Measurements from ENCODE around the gene OLA1. TPM values are rescaled to one million over a fixed set of nuclear protein-coding genes. Genes with fewer than 3 reads are reported as not detected.

Gene OLA1
- total and polyA plus RNA-seq, 2 of the 4 experiments (the other 2 are of a cell fraction), result 54.7 to 71.2 TPM

GRCh38 chr2:174121175-174121574 is 127.2 kb downstream of the OLA1 start:
- Histone ChIP-seq H3K23ac (ENCODE audit: low read depth, low read length) (no peak overlapping the region), H3K4me1 (ENCODE audit: control insufficient read depth, insufficient read depth, low read length) (peaks cover 7% of the 10 kb centered on the region; the same call in 1 of the 2 replicates), H3K79me1 (ENCODE audit: low read depth in 1 of 2, low read length in 2 of 2) (peaks cover 9 to 10% of the 10 kb centered on the region in 2 experiments; a peak in 2 of 4 replicates), H3K4me3 (ENCODE audit: insufficient read depth, low read depth, low read length) (no peak overlapping the region), H3K9me1 (ENCODE audit: insufficient read depth, low read length) (0 out of 2 replicates have a peak, but pooled peaks cover 2% of the 10 kb centered on the region), H3K56ac (ENCODE audit: extremely low read depth, insufficient read depth, low read length) (no peak overlapping the region), H3K9me3 (ENCODE audit: control insufficient read depth, insufficient read depth, low read length) (no peaks in the 10 kb centered on the region), H3K14ac (replicated peaks; ENCODE audit: low read depth, low read length) (no peak overlapping the region), H4K8ac (ENCODE audit: low read depth in 2 of 2, low read length in 2 of 2) (no peak overlapping the region), H2BK120ac (ENCODE audit: low read depth, low read length) (no peak overlapping the region), H2AK5ac (ENCODE audit: low read depth, low read length) (no peak overlapping the region), H2BK5ac (ENCODE audit: low read depth, low read length, poor library complexity, severe bottlenecking) (no peak overlapping the region), H3K36me3 (ENCODE audit: control insufficient read depth, insufficient read depth, low read length) (no peaks in the 10 kb centered on the region), H2BK20ac (ENCODE audit: low read depth, low read length) (no peak overlapping the region), H4K20me1 (ENCODE audit: insufficient read depth, low read length) (no peaks in the 10 kb centered on the region; the same call in 1 of the 2 replicates), H3K27me3 (ENCODE audit: control insufficient read depth, insufficient read depth, low read length) (no peaks in the 10 kb centered on the region), H3K9ac (ENCODE audit: low read depth, low read length) (no peak overlapping the region), H4K91ac (ENCODE audit: insufficient read depth, low read depth, low read length) (no peak overlapping the region), H3K4me2 (ENCODE audit: low read depth, low read length) (no peak overlapping the region), H3K27ac (ENCODE audit: insufficient read depth, low read length) (no peak overlapping the region), H3K4ac (ENCODE audit: low read depth, low read length) (no peak overlapping the region), H2BK15ac (ENCODE audit: low read depth, low read length) (no peak overlapping the region), H2AFZ (replicated peaks; ENCODE audit: low read length, poor library complexity) (no peak overlapping the region), H4K5ac (ENCODE audit: low read depth, low read length) (no peak overlapping the region), H2AK9ac (replicated peaks; ENCODE audit: low read depth, low read length, poor library complexity) (no peak overlapping the region), H3K18ac (ENCODE audit: low read depth, low read length) (no peak overlapping the region)
- CTCF ChIA-PET, result interaction anchor here (1.4 kb wide), 1 partner anchor 25 kb away, joined by 4 read pairs; no protein-coding TSS in a partner anchor
- intact Hi-C loops (cut with micrococcal nuclease), result no loop called here
- POLR2A ChIA-PET (ENCODE audit: unreplicated experiment), result no interaction called here
- in situ Hi-C loops (cut with MboI; ENCODE audit: low sequenced_read_pairs), result no loop called here
- DNase-seq (no peak), ATAC-seq (ENCODE audit: low read depth) (no peak)
- TF ChIP-seq MAZ (IDR thresholded peaks at IDR 0.05; ENCODE audit: borderline replicate concordance, low read depth, low read length), result no peak
- TF ChIP-seq RAD21 (IDR thresholded peaks at IDR 0.05; ENCODE audit: low read length), result no peak
- no peak for TF ChIP-seq NFE2L2 (IDR thresholded peaks at IDR 0.05; ENCODE audit: low read depth, low read length)
- TF ChIP-seq, protein P1, sequence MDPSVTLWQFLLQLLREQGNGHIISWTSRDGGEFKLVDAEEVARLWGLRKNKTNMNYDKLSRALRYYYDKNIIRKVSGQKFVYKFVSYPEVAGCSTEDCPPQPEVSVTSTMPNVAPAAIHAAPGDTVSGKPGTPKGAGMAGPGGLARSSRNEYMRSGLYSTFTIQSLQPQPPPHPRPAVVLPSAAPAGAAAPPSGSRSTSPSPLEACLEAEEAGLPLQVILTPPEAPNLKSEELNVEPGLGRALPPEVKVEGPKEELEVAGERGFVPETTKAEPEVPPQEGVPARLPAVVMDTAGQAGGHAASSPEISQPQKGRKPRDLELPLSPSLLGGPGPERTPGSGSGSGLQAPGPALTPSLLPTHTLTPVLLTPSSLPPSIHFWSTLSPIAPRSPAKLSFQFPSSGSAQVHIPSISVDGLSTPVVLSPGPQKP (IDR thresholded peaks at IDR 0.05; ENCODE audit: borderline replicate concordance, low read depth, low read length), result no peak
- no peak for TF ChIP-seq BHLHE40 (IDR thresholded peaks at IDR 0.05; ENCODE audit: low read depth, low read length)
- no peak for TF ChIP-seq RCOR1 (IDR thresholded peaks at IDR 0.05; ENCODE audit: insufficient replicate concordance, low read length)
- no peak for TF ChIP-seq POLR2A (IDR thresholded peaks at IDR 0.05; ENCODE audit: low read depth, low read length)
- TF ChIP-seq, protein P2, sequence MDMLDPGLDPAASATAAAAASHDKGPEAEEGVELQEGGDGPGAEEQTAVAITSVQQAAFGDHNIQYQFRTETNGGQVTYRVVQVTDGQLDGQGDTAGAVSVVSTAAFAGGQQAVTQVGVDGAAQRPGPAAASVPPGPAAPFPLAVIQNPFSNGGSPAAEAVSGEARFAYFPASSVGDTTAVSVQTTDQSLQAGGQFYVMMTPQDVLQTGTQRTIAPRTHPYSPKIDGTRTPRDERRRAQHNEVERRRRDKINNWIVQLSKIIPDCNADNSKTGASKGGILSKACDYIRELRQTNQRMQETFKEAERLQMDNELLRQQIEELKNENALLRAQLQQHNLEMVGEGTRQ (IDR thresholded peaks at IDR 0.05; ENCODE audit: low read depth, low read length), result no peak
- TF ChIP-seq CEBPB (IDR thresholded peaks at IDR 0.05; ENCODE audit: low read depth, low read length), result no peak
- TF ChIP-seq MXI1 (IDR thresholded peaks at IDR 0.05; ENCODE audit: borderline replicate concordance, low read depth, low read length), result no peak
- TF ChIP-seq RFX5 (IDR thresholded peaks at IDR 0.05; ENCODE audit: low read depth, low read length), result no peak
- dilution Hi-C loops (cut with HindIII; ENCODE audit: low sequenced_read_pairs, unreplicated experiment), result no loop called here
- WGBS, 2 experiments (ENCODE audit: extremely low coverage in 2 of 2, insufficient read length in 1 of 2), result no CpG with 5 or more reads among the region's 2 CpGs
- no TSS peak for BruUV-seq (replicated peaks)

All from IMR-90 (cell line).